HEK293T (cell line): ENCODE measurements around the gene UBA3.

ENCODE experiments used
- ARNT ChIP-seq: fragments of 450-650 bp; IDR thresholded peaks from 2 replicates; pipeline ENCODE4 v1.6.1; 2017; ENCODE audit warnings: mild to moderate bottlenecking
- ELF4 ChIP-seq: fragments of 450-650 bp; IDR thresholded peaks from 2 replicates; pipeline ENCODE4 v1.6.1; 2017; ENCODE audit warnings: antibody characterized with exemption
- FOXA1 ChIP-seq: fragments of 450-650 bp; IDR thresholded peaks from 2 replicates; pipeline ENCODE4 v1.6.1; 2016; ENCODE audit warnings: mild to moderate bottlenecking
- LEF1 ChIP-seq: fragments of 450-650 bp; IDR thresholded peaks from 2 replicates; pipeline ENCODE4 v1.6.1; 2017; ENCODE audit warnings: mild to moderate bottlenecking, borderline replicate concordance
- TARDBP ChIP-seq: fragments of 450-650 bp; IDR thresholded peaks from 2 replicates; pipeline ENCODE4 v1.6.1; 2016
- ZNF384 ChIP-seq: fragments of 450-650 bp; IDR thresholded peaks from 2 replicates; pipeline ENCODE4 v1.6.1; 2016

GRCh38 chr3:69020857-69021256 lies 59.3 kb downstream of the UBA3 start:
- TF ChIP-seq TARDBP (no peak), ZNF384 (no peak), ARNT (no peak), FOXA1 (no peak), ELF4 (no peak), LEF1 (no peak)
